Testis (tissue), 3 donors: ENCODE data around the gene REEP3. TPM values are rescaled to one million over a fixed set of nuclear protein-coding genes. Genes with fewer than 3 reads are reported as not detected.

Experiments used
- DNase-seq: peaks from one replicate; pipeline ENCODE4 v3.0.0-alpha.2; 2019
- H3K27ac ChIP-seq, 2 donors: fragments of 200-600 bp; sonication (generic); one replicate each; pipeline ENCODE4 v1.5.1; 2019
- H3K27me3 ChIP-seq: fragments of 200-600 bp; sonication (generic); one replicate; pipeline ENCODE4 v1.5.1; 2019
- H3K36me3 ChIP-seq: fragments of 200-600 bp; sonication (generic); one replicate; pipeline ENCODE4 v1.5.1; 2017; ENCODE audit warnings: low read depth; ENCODE audit errors: missing control alignments
- H3K4me1 ChIP-seq: fragments of 200-600 bp; sonication (generic); one replicate; pipeline ENCODE4 v1.5.1; 2019
- H3K4me3 ChIP-seq, 2 donors: fragments of 200-600 bp; sonication (generic); one replicate each; pipeline ENCODE4 v1.5.1; 2017 to 2019
- H3K9me3 ChIP-seq: fragments of 200-600 bp; sonication (generic); one replicate; pipeline ENCODE4 v1.5.1; 2017
- CTCF ChIP-seq, 3 experiments: fragments of 450-650 bp in 2 of 3; fragments of 200-600 bp in 1 of 3; sonication (generic) in 1 of 3; IDR thresholded peaks; one replicate each; pipeline ENCODE4 v1.5.1; 2016 to 2019; ENCODE audit warnings: antibody characterized with exemption in 3 of 3, mild to moderate bottlenecking in 2 of 3, moderate library complexity in 1 of 3
- POLR2A ChIP-seq: fragments of 450-650 bp; IDR thresholded peaks from one replicate; pipeline ENCODE4 v1.6.1; 2017; ENCODE audit warnings: antibody characterized with exemption, mild to moderate bottlenecking, moderate library complexity
- WGBS, 2 donors: methylation state at CpG; one replicate each; pipeline ENCODE4 v1.1.5; 2018; 5-methylcytosine and 5-hydroxymethylcytosine counted together
- intact Hi-C: fragments of 100-400 bp; cut with DNase I; formaldehyde crosslinking; loops from one replicate; pipeline ENCODE4 v1.15.1; 2023; ENCODE audit warnings: low total_unique reads
- polyA plus RNA-seq: library from polyadenylated mRNA; stranded (reverse); fragments of 350-450 nt; fragmentation: Illumina TruSeq; extraction: RNeasy Lipid Tissue Mini Kit (QIAGEN cat#74804); gene quantifications from one replicate; pipeline ENCODE4 v1.2.3, GENCODE V29; 2014; ENCODE audit warnings: low read depth, low replicate concordance; ENCODE audit not compliant: insufficient read depth
- total RNA-seq, 2 donors: library from RNA; depleted of rRNA; stranded (reverse); fragments of >200 nt; gene quantifications; one replicate each; pipeline ENCODE4 v1.2.3, GENCODE V29; 2016

Gene REEP3
- total and polyA plus RNA-seq, 3 donors from 2014 or later: 18.4 to 45.2 (median 20.3) TPM

GRCh38 chr10:63530409-63530808 lies 9.2 kb downstream of the REEP3 start:
- H3K27me3 ChIP-seq: no peaks in the 10 kb centered on the region
- H3K27ac ChIP-seq: no peak overlapping the region
- TF ChIP-seq POLR2A (no peak), CTCF (IDR thresholded peaks at IDR 0.05) (no peak)
- H3K4me3 ChIP-seq: no peak overlapping the region
- H3K4me1 ChIP-seq: no peaks in the 10 kb centered on the region
- no peak for DNase-seq
- H3K9me3 ChIP-seq: no peaks in the 10 kb centered on the region
- intact Hi-C loops: no loop called here
- H3K36me3 ChIP-seq: no peaks in the 10 kb centered on the region

- Histone ChIP-seq H3K4me3 (no peak overlapping the region), H3K4me1 (no peaks in the 10 kb centered on the region), H3K27ac (no peak overlapping the region), H3K36me3 (no peaks in the 10 kb centered on the region), H3K27me3 (no peaks in the 10 kb centered on the region), H3K9me3 (no peaks in the 10 kb centered on the region)
- no peak for DNase-seq
- intact Hi-C loops: no loop called here
- TF ChIP-seq POLR2A: no peak
- TF ChIP-seq CTCF (IDR thresholded peaks at IDR 0.05): no peak
Observed at GRCh38 chr10:63534723-63535122, 13.5 kb downstream of the REEP3 start.

- intact Hi-C loops: no loop called here
- Histone ChIP-seq H3K36me3 (no peaks in the 10 kb centered on the region), H3K27ac (no peak overlapping the region), H3K27me3 (no peaks in the 10 kb centered on the region), H3K4me1 (no peaks in the 10 kb centered on the region), H3K9me3 (no peaks in the 10 kb centered on the region), H3K4me3 (no peak overlapping the region)
- DNase-seq: no peak
- TF ChIP-seq CTCF (IDR thresholded peaks at IDR 0.05) (no peak), POLR2A (no peak)
Observed at GRCh38 chr10:63536698-63537097, 15.5 kb downstream of the REEP3 start.

GRCh38 chr10:63537536-63537935 lies 16.3 kb downstream of the REEP3 start:
- no peak for DNase-seq
- Histone ChIP-seq H3K27ac (no peak overlapping the region), H3K4me3 (no peak overlapping the region), H3K36me3 (no peaks in the 10 kb centered on the region), H3K4me1 (no peaks in the 10 kb centered on the region), H3K27me3 (no peaks in the 10 kb centered on the region), H3K9me3 (no peaks in the 10 kb centered on the region)
- TF ChIP-seq CTCF (IDR thresholded peaks at IDR 0.05): no peak
- no peak for TF ChIP-seq POLR2A
- intact Hi-C loops: no loop called here
- 80 to 88% methylated on average over 3 of the region's 3 CpGs for WGBS, 2 donors

- no peaks in the 10 kb centered on the region for H3K9me3 ChIP-seq
- H3K4me1 ChIP-seq: peaks cover 3% of the 10 kb centered on the region
- no peak overlapping the region for H3K4me3 ChIP-seq
- no peaks in the 10 kb centered on the region for H3K27me3 ChIP-seq
- no peaks in the 10 kb centered on the region for H3K36me3 ChIP-seq
- intact Hi-C loops: no loop called here
- WGBS, 2 donors: 97 to 98% methylated on average over 2 of the region's 2 CpGs
- no peak for DNase-seq
- no peak overlapping the region for H3K27ac ChIP-seq
- no peak for TF ChIP-seq CTCF (IDR thresholded peaks at IDR 0.05)
- TF ChIP-seq POLR2A: no peak
Observed at GRCh38 chr10:63539377-63539776, 18.2 kb downstream of the REEP3 start.
